ENCODE results near the gene RPGRIP1. TPM values are rescaled to one million over a fixed set of nuclear protein-coding genes. Genes with fewer than 3 reads are reported as not detected.

RPGRIP1 gene
- total RNA-seq, 1 donor: under 0.01 TPM

GRCh38 chr14:21307637-21308036 lies 27.8 kb downstream of the RPGRIP1 start:
- Histone ChIP-seq H3K9me3 (ENCODE audit: low read depth, low read length) (no peaks in the 10 kb centered on the region), H2AFZ (ENCODE audit: low read length) (no peak overlapping the region), H3K4me2 (ENCODE audit: insufficient read depth, low read length) (no peak overlapping the region), H3K4me3 (ENCODE audit: insufficient read depth, low read length) (no peak overlapping the region), H3K4me1 (ENCODE audit: insufficient read depth, low read length) (no peaks in the 10 kb centered on the region), H3K79me2 (ENCODE audit: insufficient read depth, low read length) (no peaks in the 10 kb centered on the region), H3K27me3 (ENCODE audit: insufficient read depth, low read length) (peaks cover 30% of the 10 kb centered on the region), H3K27ac (ENCODE audit: low read depth, low read length) (no peak overlapping the region), H3K36me3 (ENCODE audit: insufficient read depth, low read length) (no peaks in the 10 kb centered on the region), H4K20me1 (ENCODE audit: insufficient read depth, low read length) (no peaks in the 10 kb centered on the region)
- no peak for DNase-seq (ENCODE audit: insufficient read length, low spot score, missing footprints)
- TF ChIP-seq CTCF (IDR thresholded peaks at IDR 0.05; ENCODE audit: extremely low read depth, low read depth, low read length): no peak

DNA sequence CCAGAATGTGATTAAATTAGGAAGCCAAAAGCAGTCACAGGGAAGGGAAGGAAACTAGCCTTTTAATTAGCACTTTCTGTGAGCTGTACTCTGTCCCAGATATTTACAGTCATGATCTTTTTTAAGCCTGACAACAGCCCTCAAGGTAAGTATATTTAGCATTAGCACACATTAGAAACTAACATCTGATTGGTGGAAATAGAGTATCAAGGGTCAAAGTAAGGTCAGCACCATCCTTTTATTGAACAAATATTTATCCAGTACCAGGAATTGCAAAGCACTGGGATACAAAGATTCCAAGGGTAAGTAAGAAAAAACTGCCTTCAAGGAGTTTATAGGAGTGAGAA lies 28.2 kb downstream of the RPGRIP1 start:
- Histone ChIP-seq H3K4me2 (ENCODE audit: insufficient read depth, low read length) (peak overlapping the region; percentile 64), H3K27ac (ENCODE audit: low read depth, low read length) (no peak overlapping the region), H3K9me3 (ENCODE audit: low read depth, low read length) (no peaks in the 10 kb centered on the region), H3K4me1 (ENCODE audit: insufficient read depth, low read length) (no peaks in the 10 kb centered on the region), H3K79me2 (ENCODE audit: insufficient read depth, low read length) (no peaks in the 10 kb centered on the region), H4K20me1 (ENCODE audit: insufficient read depth, low read length) (no peaks in the 10 kb centered on the region), H3K27me3 (ENCODE audit: insufficient read depth, low read length) (peaks cover 30% of the 10 kb centered on the region), H3K36me3 (ENCODE audit: insufficient read depth, low read length) (no peaks in the 10 kb centered on the region), H2AFZ (ENCODE audit: low read length) (no peak overlapping the region), H3K4me3 (ENCODE audit: insufficient read depth, low read length) (no peak overlapping the region)
- no peak for TF ChIP-seq CTCF (IDR thresholded peaks at IDR 0.05; ENCODE audit: extremely low read depth, low read depth, low read length)
- no peak for DNase-seq (ENCODE audit: insufficient read length, low spot score, missing footprints)

DNA sequence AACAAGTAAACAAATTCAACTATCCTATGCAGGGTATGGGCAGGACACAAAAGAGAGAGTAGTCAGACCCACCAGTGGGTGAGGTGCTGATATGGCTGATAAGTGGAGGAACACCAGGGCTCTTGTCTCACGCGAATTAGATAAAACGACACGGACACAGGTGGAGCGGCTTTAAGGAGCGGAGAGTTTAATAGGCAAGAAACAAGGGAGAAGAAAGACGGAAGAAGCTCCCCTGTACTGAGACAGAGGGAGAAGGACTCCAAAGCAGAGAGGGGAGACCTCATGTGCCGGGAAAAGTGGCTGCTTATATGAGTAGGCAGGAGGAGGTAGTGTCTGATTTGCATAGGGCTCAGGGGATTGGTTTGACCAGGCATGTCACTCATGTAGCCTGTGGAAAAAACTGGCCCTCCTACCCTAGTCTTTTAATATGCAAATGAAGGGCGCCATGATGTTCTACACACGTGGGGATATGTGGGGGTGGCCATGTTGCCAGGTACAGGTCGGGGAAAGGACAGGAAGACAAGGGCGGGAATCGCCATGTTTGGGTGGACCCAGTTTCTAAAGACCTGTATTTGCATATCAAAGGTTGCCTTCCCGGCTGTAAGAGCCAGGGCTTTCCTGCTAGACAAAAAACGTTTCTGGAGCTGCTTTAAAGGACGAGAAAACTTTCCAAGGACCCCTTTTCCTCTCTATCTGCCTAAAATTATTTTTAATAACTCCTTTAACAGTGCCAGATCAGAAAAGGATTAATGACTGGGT lies 28.8 kb downstream of the RPGRIP1 start:
- Histone ChIP-seq H3K4me1 (ENCODE audit: insufficient read depth, low read length) (no peaks in the 10 kb centered on the region), H3K36me3 (ENCODE audit: insufficient read depth, low read length) (no peaks in the 10 kb centered on the region), H3K79me2 (ENCODE audit: insufficient read depth, low read length) (no peaks in the 10 kb centered on the region), H3K9me3 (ENCODE audit: low read depth, low read length) (no peaks in the 10 kb centered on the region), H4K20me1 (ENCODE audit: insufficient read depth, low read length) (no peaks in the 10 kb centered on the region), H3K4me2 (ENCODE audit: insufficient read depth, low read length) (peak overlapping the region; percentile 64), H3K27ac (ENCODE audit: low read depth, low read length) (no peak overlapping the region), H3K4me3 (ENCODE audit: insufficient read depth, low read length) (peak overlapping the region; percentile 33), H3K27me3 (ENCODE audit: insufficient read depth, low read length) (peaks cover 30% of the 10 kb centered on the region), H2AFZ (ENCODE audit: low read length) (peak overlapping the region; percentile 63)
- TF ChIP-seq CTCF (IDR thresholded peaks at IDR 0.05; ENCODE audit: extremely low read depth, low read depth, low read length): no peak
- DNase-seq (ENCODE audit: insufficient read length, low spot score, missing footprints): no peak

GRCh38 chr14:21309238-21309636 lies 29.4 kb downstream of the RPGRIP1 start:
- Histone ChIP-seq H3K4me2 (ENCODE audit: insufficient read depth, low read length) (peak overlapping the region; percentile 64), H3K4me1 (ENCODE audit: insufficient read depth, low read length) (no peaks in the 10 kb centered on the region)

More at GRCh38 chr14:21309238-21309636, 29.4 kb downstream of the RPGRIP1 start:
- Histone ChIP-seq H3K4me3 (ENCODE audit: insufficient read depth, low read length) (peak overlapping the region; percentile 33), H3K27ac (ENCODE audit: low read depth, low read length) (no peak overlapping the region), H4K20me1 (ENCODE audit: insufficient read depth, low read length) (no peaks in the 10 kb centered on the region), H2AFZ (ENCODE audit: low read length) (peak overlapping the region; percentile 63), H3K9me3 (ENCODE audit: low read depth, low read length) (no peaks in the 10 kb centered on the region), H3K27me3 (ENCODE audit: insufficient read depth, low read length) (peaks cover 30% of the 10 kb centered on the region), H3K79me2 (ENCODE audit: insufficient read depth, low read length) (no peaks in the 10 kb centered on the region), H3K36me3 (ENCODE audit: insufficient read depth, low read length) (no peaks in the 10 kb centered on the region)
- DNase-seq (ENCODE audit: insufficient read length, low spot score, missing footprints): no peak
- no peak for TF ChIP-seq CTCF (IDR thresholded peaks at IDR 0.05; ENCODE audit: extremely low read depth, low read depth, low read length)

All from osteoblast (primary cell).